DLD1 (cell line): ENCODE results near the gene OR10A7.
"Not testable (repeated sequence)": the region's sequence is repeated elsewhere in the genome, so short reads cannot be mapped to it uniquely, and the experiment has no call there.

Source experiments
- in situ Hi-C: cut with HindIII; loops from 2 replicates; pipeline ENCODE4 v1.10.0; 2017; ENCODE audit warnings: low sequenced_read_pairs

OR10A7 gene, protein sequence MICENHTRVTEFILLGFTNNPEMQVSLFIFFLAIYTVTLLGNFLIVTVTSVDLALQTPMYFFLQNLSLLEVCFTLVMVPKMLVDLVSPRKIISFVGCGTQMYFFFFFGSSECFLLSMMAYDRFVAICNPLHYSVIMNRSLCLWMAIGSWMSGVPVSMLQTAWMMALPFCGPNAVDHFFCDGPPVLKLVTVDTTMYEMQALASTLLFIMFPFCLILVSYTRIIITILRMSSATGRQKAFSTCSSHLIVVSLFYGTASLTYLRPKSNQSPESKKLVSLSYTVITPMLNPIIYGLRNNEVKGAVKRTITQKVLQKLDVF

DNA sequence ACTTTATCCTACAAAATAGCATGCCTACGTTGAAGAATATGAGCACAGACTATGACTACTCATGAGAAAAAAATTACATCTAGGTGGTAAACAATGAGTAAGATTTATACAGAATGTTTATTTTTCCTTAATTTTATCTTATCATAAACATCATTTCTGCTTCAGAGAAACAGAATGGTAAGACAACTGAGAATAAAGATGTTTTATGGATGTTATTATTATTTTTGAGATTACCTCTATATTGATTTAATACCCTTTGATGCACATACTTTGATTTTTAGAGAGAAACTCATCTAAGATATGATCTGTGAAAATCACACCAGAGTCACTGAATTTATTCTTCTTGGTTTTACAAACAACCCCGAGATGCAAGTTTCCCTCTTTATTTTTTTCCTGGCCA is at the start of gene OR10A7:
Gene OR10A7 (plus strand): TSS at position 301 of the 400 bp plus-strand sequence. CDS start 0 bp downstream, at position 301.
- in situ Hi-C loops: no loop called here

DNA sequence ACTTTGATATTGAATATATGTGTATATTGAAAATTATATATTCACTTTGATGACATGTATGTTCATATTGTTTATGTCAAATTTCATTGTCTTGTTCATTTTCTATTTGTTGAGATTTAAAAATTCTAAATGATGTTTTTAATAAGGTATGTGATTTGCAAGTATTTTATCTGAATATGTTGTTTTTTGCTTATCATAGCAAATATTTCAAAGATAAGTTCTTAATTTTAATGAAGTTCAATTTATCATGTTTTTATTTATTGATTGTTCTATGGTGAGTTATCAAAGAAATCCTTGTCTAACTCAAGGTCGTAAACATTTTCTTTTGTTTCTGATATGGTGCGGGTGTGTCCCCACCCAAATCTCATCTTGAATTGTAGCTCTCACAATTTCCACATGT is 49.4 kb upstream of the OR10A7 start:
- in situ Hi-C loops: no loop called here

DNA sequence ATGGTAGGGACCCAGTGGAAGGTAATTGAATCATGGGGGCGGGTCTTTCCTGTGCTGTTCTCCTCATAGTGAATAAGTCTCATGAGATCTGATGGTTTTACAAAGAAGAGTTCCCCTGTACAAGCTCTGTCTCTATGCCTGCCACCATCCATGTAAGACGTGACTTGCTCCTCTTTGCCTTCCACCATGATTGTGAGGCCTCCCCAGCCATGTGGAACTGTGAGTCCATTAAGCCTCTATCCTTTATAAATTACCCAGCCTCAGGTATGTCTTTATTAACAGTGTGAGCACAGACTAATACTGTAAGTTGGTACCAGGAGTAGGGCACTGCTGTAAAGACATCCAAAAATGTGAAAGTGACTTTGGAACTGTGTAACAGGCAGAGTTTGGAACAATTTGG is 49.0 kb upstream of the OR10A7 start:
- in situ Hi-C loops: not testable (repeated sequence)

DNA sequence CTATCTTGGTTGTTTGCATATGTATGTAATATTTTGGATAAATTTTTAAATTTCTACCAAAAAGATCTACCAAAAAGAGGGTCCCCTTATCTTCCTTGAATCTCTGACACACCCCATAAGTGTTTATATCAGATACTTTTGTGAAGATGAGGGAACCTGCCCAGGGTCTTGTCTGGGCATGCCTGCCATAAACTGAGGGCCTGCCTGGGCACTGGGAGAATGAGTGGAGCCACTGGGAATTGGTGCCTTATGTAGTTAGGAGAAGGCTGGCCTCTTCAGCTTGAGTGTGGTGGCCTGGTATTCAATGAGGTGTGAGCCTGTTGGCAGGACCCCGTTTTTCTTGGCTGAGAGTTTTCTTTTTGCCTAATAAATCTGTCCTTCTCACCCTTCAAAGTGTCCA is 48.1 kb upstream of the OR10A7 start:
- in situ Hi-C loops: no loop called here

DNA sequence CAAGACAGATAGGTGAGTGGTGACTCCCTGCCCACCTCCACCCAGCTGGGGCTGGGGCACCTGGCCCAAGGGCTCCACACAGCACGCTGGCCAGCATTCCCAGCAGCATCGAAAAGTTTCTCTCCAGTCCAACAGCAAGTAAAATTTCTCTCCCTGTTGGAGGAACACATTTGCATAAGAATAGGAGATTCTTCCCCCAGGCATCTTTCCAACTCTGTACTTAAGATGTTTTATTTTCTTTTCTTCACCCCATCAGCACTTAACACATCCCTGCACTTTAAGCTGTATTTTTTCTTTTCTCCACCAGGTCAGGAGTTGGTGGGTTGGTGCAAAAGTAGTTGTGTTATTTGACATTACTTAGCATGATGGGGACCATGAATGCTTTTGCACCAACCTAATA is 47.4 kb upstream of the OR10A7 start:
- in situ Hi-C loops: no loop called here

DNA sequence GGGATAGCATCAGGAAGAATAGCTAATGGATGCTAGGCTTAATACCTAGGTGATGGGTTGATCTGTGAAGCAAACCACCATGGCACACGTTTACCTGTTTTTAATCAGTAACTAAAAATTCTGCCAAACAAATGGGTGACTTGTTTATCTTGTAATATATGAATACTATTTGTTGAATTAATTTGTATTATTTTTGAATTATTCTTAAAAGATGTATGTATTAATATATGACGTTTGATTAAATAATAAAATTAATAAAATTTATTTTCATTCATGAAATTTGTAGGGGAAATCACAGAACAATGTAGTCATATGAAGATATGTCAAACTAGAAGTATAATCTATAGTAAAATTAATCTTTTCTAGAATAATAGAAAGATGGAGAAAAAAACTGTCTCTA is 32.3 kb upstream of the OR10A7 start:
- in situ Hi-C loops: no loop called here

DNA sequence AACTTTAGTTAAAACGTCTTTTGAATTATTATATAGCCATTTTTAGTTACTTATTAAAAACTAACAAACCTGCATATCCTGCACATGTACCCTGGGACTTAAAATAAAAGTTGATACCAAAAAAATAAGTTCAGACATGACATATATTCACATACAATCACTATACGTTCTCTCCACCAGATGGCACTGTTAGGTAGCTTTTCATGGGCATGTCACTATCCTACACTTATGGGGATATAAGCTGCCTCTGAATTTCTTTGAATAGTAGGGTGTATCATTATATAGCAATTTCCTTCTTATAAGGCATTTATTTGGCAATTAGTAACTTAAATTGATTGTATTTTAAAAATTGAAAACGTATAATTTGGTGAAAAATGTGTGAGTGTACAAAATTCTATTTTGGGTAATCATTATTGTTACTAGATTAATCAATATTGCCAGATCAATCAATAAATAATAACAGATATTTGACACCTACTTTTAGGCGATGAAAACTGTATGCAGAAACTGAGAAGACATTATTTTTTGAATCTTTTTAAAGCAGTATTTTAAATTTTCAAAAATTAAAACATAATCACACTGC is 31.8 kb upstream of the OR10A7 start:
- in situ Hi-C loops: no loop called here

DNA sequence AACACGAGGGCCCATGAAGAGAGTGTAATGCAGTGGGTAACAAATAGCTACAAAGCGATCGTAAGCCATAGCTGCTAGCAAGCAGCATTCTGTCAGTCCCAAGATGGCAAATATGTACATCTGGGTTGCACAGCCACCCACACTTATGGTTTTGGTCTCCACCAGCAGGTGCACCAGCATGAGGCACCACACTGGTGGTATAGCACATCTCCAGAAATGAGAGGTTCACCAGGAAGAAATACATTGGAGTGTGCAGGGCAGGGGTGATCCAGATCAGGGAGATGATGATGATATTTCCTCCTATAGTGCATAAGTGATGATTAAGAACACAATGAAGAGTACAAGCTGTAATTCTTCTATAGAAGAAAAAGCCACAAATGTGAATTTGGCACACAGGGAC is 26.4 kb upstream of the OR10A7 start:
- in situ Hi-C loops: no loop called here

DNA sequence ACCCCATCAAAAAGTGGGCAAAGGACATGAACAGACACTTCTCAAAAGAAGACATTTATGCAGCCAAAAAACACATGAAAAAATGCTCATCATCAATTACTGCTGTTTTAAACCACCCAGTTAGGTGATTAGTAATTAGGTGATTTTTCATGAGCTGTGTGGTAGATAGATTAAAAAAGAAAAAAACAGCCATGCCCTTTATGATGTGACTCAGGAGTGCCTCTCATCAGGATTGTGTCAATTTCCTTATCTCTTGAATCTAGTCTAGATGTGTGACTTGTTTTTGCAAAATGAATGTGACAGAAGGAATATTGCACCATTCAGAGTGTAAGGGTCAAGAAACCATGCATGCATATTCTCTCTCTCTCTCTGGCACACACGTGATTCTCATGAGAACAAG is 5.7 kb downstream of the OR10A7 start:
- in situ Hi-C loops: no loop called here

DNA sequence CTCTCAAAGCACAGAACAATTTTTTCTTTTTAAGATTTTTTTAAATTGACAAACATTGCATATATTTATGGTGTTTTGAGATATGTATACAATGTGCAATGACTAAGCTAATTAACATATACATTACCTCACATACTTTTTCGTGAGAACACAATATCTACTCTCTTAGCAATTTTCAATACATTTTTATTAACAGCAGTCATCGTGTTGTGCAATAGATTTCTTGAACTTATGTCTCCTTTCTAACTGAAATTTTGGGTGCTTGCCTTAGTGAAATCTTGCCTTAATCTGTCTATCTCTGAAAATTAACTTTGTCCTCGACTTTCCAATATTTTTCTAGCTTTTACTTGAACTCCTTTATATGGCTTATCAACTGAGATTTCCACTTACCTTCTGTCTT is 6.8 kb downstream of the OR10A7 start:
- in situ Hi-C loops: no loop called here

DNA sequence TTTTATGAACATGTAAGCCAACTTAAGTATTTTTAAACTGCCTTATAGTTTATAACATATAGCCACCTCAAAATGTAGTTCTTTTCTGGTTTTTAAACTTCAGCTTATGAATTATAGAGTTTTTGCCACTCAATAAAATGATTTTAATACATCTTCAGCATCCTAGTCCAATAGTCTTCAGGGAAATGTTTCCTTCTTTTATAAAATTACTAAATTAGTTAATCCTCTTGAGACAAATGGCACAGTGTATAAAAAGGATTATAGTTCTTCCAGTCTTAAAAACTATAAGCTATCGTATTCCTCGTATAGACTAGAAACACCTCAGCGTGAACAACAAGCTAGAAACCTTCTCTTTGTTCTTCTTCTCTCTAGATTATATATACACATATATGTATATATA is 23.5 kb downstream of the OR10A7 start, which contains the start of gene OR6C74:
Gene OR6C74 (plus strand): TSS at position 301 of the 400 bp plus-strand sequence. CDS start 2,679 bp downstream, outside the sequence.
- in situ Hi-C loops: no loop called here

DNA sequence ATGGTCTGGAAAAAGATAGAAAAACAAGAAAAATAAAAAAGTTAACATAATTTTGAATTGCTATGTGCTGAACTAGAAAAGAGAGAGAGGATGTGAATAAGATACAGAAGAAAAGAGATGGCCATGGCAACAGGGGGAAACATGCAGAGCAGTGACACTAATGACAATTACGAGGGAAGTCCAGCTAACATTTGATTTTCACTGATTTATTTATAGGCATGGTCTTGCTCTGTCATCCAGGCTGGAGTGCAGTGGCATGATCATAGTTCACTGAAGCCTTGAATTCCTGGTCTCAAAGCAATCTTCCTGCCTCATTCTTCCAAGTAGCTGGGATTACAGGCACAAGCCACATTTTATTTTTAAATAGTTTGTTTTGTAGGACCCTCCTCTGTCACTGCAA is 25.3 kb downstream of the OR10A7 start:
- in situ Hi-C loops: no loop called here

DNA sequence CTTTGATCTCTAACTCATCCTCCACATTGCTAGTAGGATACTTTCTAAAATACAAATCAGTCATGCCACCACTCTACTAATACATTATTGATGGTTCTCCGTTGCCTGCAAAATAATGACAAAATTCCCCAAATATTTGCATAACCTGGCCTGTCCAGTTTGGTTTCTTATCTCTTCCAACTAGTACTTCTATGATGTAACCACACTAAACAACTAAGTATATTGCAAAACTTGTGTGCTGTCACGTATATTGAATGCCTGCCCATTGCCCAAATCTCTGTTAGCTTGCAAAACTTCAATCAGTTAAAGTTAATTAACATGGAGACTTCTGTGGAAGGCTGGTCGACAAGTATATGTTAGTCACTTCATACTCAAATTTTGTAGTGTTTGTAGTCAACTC is 30.1 kb downstream of the OR10A7 start:
- in situ Hi-C loops: no loop called here

DNA sequence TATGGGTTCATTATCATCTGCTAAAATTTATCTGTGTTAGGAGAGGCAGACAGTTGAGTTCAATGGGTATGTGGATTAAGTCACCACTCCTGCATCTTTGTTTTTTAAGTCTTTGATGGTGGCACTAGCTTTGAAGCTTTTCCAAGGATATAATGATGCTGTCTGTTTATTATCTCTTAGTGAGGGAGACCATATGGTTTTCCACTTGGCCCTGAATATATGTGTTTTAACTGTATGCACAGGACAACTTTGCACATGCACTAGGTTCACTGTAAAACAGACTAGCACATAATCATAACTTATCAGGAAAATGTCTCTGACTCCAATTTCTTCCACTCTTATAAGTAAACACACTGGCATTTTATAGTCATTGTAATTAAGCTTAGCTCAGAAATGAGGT is 32.5 kb downstream of the OR10A7 start:
- in situ Hi-C loops: no loop called here

DNA sequence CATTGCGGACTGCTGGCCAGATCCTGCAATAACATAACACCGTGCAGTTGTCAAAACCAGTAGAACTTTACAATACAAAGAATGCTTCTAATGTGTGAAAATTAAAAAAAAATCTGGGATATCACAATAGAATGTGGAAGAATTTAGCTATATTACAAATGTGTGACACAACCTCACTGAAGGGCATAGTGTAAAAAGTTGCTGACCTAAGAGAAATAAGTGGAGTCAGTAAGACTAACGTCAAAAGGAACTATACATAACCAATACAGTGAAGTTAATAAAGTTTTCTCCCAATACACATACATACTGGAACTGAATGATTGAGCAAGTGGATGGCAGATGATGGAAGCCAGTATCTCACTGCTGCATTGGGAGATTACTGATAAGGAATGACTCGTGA is 36.0 kb downstream of the OR10A7 start:
- in situ Hi-C loops: no loop called here

DNA sequence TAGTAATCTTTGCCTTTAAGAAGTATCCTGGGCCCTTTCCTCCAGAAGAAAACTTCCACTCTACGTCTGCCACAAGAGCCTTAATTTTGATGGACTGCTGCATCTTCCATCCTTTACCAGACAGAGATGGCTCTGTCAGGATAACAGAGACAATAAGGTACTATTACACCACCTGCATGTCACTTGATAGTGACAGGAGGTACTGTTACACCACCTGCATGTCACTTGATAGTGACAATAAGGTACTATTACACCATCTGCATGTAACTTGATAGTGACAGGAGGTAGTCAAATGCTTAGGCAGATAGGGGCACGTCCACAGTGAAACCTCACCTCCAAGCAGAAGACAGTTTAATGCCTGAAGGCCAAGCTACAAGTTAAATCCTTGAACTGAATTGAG is 37.5 kb downstream of the OR10A7 start:
- in situ Hi-C loops: no loop called here
